HG03520 (cell line): ENCODE measurements around the gene CTTNBP2NL.
"Not testable (repeated sequence)": the region's sequence is repeated elsewhere in the genome, so short reads cannot be mapped to it uniquely, and the experiment has no call there.

Source experiments
- ATAC-seq: cut with Tn5 transposase; IDR thresholded peaks from one replicate; pipeline ENCODE4 v1.9.1; 2021; ENCODE audit warnings: mild to moderate bottlenecking, moderate library complexity; ENCODE audit not compliant: unreplicated experiment

The CTTNBP2NL gene

GRCh38 chr1:112418099-112418892 is 22.3 kb downstream of the CTTNBP2NL start:
- no peak for ATAC-seq

DNA sequence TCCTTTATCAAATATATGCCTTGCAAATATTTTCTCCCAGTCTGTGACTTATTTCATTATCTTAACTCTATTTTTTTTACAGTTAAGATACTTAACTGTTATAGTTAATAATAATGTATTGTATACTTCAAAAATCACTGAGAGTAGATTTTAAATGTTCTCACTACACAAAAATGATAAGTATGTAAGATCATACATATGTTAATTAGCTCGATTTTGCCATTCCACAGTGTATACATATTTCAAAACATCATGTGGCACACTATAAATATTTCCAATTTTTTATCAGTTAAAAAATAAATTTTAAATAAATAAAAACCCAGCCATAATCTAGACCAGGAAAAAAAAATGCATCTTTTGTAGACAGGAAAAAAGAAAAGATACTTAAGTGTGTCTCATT is 27.2 kb downstream of the CTTNBP2NL start:
- no peak for ATAC-seq

DNA sequence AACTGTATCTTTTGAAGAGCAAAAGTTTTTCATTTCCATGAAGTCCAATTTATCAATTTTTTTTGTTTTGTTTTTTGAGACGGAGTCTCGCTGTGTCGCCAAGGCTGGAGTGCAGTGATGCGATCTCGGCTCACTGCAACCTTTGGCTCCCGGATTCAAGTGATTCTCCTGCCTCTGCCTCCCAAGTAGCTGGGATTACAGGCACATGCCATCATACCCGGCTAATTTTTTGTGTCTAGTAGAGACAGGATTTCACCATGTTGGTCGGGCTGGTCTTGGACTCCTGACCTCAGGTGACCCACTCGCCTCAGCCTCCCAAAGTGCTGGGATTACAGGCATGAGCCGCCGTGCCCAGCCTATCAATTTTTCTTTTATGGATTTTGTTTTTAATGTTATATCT is 27.7 kb downstream of the CTTNBP2NL start:
- not testable (repeated sequence) for ATAC-seq

DNA sequence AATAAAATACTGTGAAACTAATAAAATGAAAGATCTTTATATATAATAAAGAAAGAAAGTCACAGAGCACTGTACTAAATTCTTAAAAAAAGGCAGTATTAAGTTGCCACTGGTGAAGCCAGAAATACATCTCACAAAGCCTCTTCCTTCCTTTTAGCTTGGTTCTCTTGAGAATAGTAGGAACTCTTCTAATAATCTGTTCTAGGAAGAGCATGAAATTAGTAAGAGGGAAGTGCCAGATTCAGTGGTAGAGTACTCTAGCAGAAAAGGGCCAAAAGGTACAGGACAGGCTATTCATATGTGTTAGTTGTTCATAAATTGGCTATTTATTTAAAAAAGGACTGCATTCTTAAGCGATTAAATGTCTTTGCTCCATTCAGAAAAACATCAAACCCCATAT is 33.7 kb downstream of the CTTNBP2NL start:
- no peak for ATAC-seq

GRCh38 chr1:112431038-112431437 is 35.0 kb downstream of the CTTNBP2NL start:
- ATAC-seq = no peak

GRCh38 chr1:112435448-112435847 is 39.4 kb downstream of the CTTNBP2NL start:
- no peak for ATAC-seq

- ATAC-seq = no peak
Observed at GRCh38 chr1:112436384-112437156, 40.6 kb downstream of the CTTNBP2NL start.

DNA sequence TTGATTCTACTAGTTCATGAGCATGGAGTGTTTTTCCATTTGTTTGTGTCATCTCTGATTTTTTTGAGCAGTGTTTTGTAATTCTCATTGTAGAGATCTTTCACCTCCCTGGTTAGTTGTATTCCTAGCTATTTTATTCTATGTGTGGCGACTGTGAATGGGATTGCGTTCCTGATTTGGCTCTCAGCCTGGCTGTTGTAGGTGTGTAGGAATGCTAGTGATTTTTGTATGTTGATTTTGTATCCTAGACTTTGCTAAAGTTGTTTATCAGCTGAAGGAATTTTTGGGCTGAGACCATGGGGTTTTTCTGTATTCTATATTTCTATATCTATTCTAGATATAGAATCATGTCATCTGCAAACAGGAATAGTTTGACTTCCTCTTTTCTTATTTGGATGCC is 42.1 kb downstream of the CTTNBP2NL start:
- ATAC-seq = not testable (repeated sequence)

- ATAC-seq = no peak
Observed at GRCh38 chr1:112439592-112439991, 43.6 kb downstream of the CTTNBP2NL start.

- no peak for ATAC-seq
Observed at GRCh38 chr1:112440574-112440973, 44.6 kb downstream of the CTTNBP2NL start.

GRCh38 chr1:112444269-112444668 is 48.3 kb downstream of the CTTNBP2NL start:
- ATAC-seq = no peak

GRCh38 chr1:112445596-112445995 is 49.6 kb downstream of the CTTNBP2NL start:
- no peak for ATAC-seq

- no peak for ATAC-seq
Observed at GRCh38 chr1:112446411-112446810, 50.4 kb downstream of the CTTNBP2NL start.

DNA sequence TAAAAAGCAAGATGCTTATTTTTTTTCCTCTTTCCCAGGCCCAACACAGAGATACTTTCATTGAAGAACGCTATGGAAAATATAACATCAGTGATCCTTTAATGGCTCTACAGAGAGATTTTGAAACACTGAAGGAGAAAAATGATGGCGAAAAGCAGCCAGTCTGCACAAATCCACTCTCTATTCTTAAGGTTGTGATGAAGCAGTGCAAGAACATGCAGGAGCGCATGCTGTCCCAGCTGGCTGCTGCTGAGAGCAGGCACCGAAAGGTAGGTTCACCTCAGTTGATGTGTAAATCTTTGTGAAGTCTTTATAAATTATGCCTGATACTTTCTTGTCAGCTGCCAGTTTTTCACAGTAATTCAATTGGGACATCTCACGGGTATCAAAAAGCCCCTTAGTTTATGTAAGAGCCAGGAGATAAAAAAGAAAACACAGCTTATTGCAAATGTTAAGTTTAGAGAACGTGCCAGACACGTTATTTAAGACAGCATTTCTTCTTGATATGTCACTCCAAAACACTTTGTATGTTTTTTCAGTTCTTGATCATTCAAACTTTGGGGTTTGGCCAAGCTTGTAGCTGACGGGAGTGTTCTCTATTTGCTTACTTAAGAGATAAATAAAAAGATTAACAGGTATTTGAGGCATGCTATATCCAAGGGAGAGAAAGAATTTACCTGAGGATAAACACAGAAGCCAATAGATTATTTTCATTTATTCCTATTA is 53.1 kb downstream of the CTTNBP2NL start:
- no peak for ATAC-seq

GRCh38 chr1:112449630-112449983 is 53.6 kb downstream of the CTTNBP2NL start:
- no peak for ATAC-seq

GRCh38 chr1:112450773-112451172 is 54.8 kb downstream of the CTTNBP2NL start:
- no peak for ATAC-seq

- ATAC-seq = not testable (repeated sequence)
Observed at GRCh38 chr1:112451301-112451700, 55.3 kb downstream of the CTTNBP2NL start.

DNA sequence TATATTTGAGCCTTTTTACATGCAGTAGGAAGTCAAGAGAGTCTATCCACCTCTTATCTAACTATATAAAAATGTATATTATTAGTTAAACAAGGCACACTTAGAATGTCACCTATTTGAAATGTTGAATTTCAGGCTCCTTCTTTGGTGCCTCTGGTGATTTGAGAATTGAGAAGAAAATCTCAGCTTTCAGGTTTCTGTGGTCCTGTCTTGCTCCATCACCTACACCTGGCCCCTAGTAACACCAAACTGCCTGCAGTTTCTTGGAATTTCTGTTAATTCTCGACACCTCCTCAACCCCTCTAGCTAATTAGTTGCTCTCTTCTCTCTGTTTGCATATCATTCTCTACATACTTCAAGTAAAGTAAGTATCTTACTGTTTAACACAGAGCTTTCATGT is 57.9 kb downstream of the CTTNBP2NL start:
- ATAC-seq = no peak

DNA sequence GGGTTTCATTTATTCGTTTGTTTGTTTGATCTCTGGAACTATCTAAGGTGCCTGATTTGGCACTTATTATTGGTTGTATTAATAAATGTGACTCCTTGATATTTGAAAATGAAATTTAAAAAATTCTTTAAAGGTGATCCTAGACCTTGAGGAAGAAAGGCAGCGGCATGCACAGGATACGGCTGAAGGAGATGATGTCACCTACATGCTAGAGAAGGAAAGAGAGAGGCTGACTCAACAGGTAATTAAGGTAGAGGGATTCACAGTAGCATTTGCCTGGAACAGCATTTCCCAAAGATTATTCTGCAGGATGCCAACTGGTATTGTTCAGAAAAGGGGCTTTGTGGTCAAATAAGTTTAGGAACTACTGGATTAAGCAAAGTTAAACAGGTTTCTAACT is 58.3 kb downstream of the CTTNBP2NL start:
- ATAC-seq = no peak

DNA sequence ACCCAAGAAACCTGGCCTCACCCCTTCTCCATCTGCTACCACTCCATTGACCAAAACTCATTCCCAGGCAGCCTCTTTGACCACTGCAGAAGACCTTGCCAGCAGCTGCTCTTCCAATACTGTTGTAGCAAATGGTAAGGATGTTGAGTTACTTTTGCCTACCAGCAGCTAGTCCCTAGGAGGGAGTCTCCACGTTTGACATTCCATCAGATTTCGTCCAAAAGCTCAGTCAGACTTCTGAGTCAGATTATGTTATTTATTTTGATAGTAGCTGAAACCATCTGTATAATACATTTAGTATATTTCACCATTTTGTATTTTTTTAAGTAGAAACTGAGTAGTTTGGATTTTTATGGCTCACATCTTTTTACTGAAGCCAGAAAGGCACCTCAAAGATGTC is 61.2 kb downstream of the CTTNBP2NL start:
- ATAC-seq = no peak

DNA sequence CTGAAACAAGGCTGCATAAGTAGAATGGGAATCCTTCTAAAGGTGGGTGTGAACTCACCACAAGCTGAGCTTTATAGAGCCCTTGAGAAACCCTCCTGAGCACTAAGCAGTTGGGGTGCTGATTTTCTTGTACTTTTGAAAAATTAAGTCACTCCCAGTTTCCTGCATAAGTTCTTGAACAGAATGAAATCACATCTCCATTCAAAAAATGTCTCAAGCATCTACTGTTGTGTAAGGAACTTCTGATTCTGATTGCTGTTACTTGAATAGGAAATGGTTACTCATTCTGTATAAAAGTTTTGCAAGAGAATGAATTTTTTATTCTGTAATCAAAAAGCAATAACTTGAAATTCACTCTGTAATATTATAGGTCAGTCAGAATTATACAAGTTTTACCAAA is 61.9 kb downstream of the CTTNBP2NL start:
- ATAC-seq = no peak

GRCh38 chr1:112458756-112459155 is 62.7 kb downstream of the CTTNBP2NL start:
- no peak for ATAC-seq
